Mesenchymal stem cell (in vitro differentiated cells and primary cell): ENCODE measurements around the gene LCN6.

Experiments used
- DNase-seq: peaks from one replicate; pipeline ENCODE4 v3.0.0-alpha.2; 2013
- H2AFZ ChIP-seq: one replicate; pipeline ENCODE4 v1.6.1; 2013; ENCODE audit warnings: low read depth, mild to moderate bottlenecking, control low read depth, inconsistent platforms, low read length, moderate library complexity
- H2AK5ac ChIP-seq: 2 replicates; pipeline ENCODE4 v1.6.1; 2013; ENCODE audit warnings: low read length, moderate library complexity, mild to moderate bottlenecking, inconsistent platforms; ENCODE audit not compliant: severe bottlenecking
- H2BK120ac ChIP-seq: one replicate; pipeline ENCODE4 v1.6.1; 2013; ENCODE audit warnings: low read depth, mild to moderate bottlenecking, inconsistent platforms, low read length, moderate library complexity
- H2BK12ac ChIP-seq, 2 experiments: one replicate each; pipeline ENCODE4 v1.6.1; 2013; ENCODE audit warnings: inconsistent platforms in 2 of 2, low read length in 2 of 2, mild to moderate bottlenecking in 2 of 2, moderate library complexity in 2 of 2, control low read depth in 1 of 2
- H2BK15ac ChIP-seq: one replicate; pipeline ENCODE4 v1.6.1; 2013; ENCODE audit warnings: mild to moderate bottlenecking, low read depth, inconsistent platforms; ENCODE audit not compliant: poor library complexity, severe bottlenecking
- H2BK5ac ChIP-seq: 2 replicates; pipeline ENCODE4 v1.6.1; 2013; ENCODE audit warnings: low read depth, mild to moderate bottlenecking, low read length, control low read depth, inconsistent platforms; ENCODE audit not compliant: poor library complexity, severe bottlenecking
- H3K14ac ChIP-seq, 2 experiments: one replicate each; pipeline ENCODE4 v1.6.1; 2013; ENCODE audit warnings: inconsistent platforms in 2 of 2, low read length in 2 of 2, control low read depth in 1 of 2, mild to moderate bottlenecking in 1 of 2, moderate library complexity in 1 of 2
- H3K18ac ChIP-seq, 2 experiments: one replicate each; pipeline ENCODE4 v1.6.1; 2013; ENCODE audit warnings: inconsistent platforms in 2 of 2, low read length in 2 of 2, control low read depth in 1 of 2, low read depth in 1 of 2, mild to moderate bottlenecking in 1 of 2
- H3K23ac ChIP-seq, 2 experiments: one replicate each; pipeline ENCODE4 v1.6.1; 2013; ENCODE audit warnings: inconsistent platforms in 2 of 2, low read length in 2 of 2, mild to moderate bottlenecking in 2 of 2, moderate library complexity in 2 of 2, control low read depth in 1 of 2
- H3K27ac ChIP-seq: 2 replicates; pipeline ENCODE4 v1.5.1; 2013; ENCODE audit warnings: mild to moderate bottlenecking, moderate library complexity, low read length, control low read depth, inconsistent platforms; ENCODE audit not compliant: poor library complexity, severe bottlenecking
- H3K27me3 ChIP-seq, 2 experiments: 2 replicates each; pipeline versions ENCODE4 v1.6.1 to v1.7.0; 2013; ENCODE audit warnings: low read length in 2 of 2, mild to moderate bottlenecking in 2 of 2, moderate library complexity in 2 of 2, control low read depth in 1 of 2, inconsistent platforms in 1 of 2; ENCODE audit not compliant: control insufficient read depth in 1 of 2, insufficient read depth in 1 of 2
- H3K36me3 ChIP-seq, 2 experiments: 2 replicates each; pipeline versions ENCODE4 v1.6.1 to v1.7.0; 2013; ENCODE audit warnings: low read length in 2 of 2, control low read depth in 1 of 2, inconsistent platforms in 1 of 2, low read depth in 1 of 2, mild to moderate bottlenecking in 1 of 2; ENCODE audit not compliant: insufficient read depth in 2 of 2, control insufficient read depth in 1 of 2
- H3K4ac ChIP-seq, 2 experiments: one replicate each; pipeline ENCODE4 v1.6.1; 2013; ENCODE audit warnings: inconsistent platforms in 2 of 2, low read length in 2 of 2, mild to moderate bottlenecking in 2 of 2, moderate library complexity in 2 of 2, control low read depth in 1 of 2, low read depth in 1 of 2
- H3K4me1 ChIP-seq: 2 replicates; pipeline ENCODE4 v1.6.1; 2013; ENCODE audit warnings: low read depth, low read length, control low read depth; ENCODE audit not compliant: control insufficient read depth, insufficient read depth
- H3K4me2 ChIP-seq: 2 replicates; pipeline ENCODE4 v1.6.1; 2013; ENCODE audit warnings: low read length, mild to moderate bottlenecking, inconsistent platforms; ENCODE audit not compliant: poor library complexity, severe bottlenecking
- H3K4me3 ChIP-seq, 2 experiments: 2 replicates each; pipeline versions ENCODE4 v1.5.1 to v1.7.0; 2013; ENCODE audit warnings: low read length in 2 of 2, mild to moderate bottlenecking in 2 of 2, control low read depth in 1 of 2, low read depth in 1 of 2; ENCODE audit not compliant: insufficient read depth in 1 of 2
- H3K79me1 ChIP-seq: replicated peaks from 2 replicates; pipeline ENCODE4 v1.6.1; 2013; ENCODE audit warnings: mild to moderate bottlenecking, control low read depth, low read length, inconsistent platforms; ENCODE audit not compliant: poor library complexity, severe bottlenecking
- H3K9ac ChIP-seq: 2 replicates; pipeline ENCODE4 v1.7.0; 2013; ENCODE audit warnings: mild to moderate bottlenecking, low read length, moderate library complexity
- H3K9me3 ChIP-seq: 2 replicates; pipeline ENCODE4 v1.7.0; 2013; ENCODE audit warnings: mild to moderate bottlenecking, low read length; ENCODE audit not compliant: control insufficient read depth
- H4K8ac ChIP-seq: one replicate; pipeline ENCODE4 v1.6.1; 2013; ENCODE audit warnings: inconsistent platforms, mild to moderate bottlenecking, low read length, moderate library complexity
- H4K91ac ChIP-seq: one replicate; pipeline ENCODE4 v1.6.1; 2013; ENCODE audit warnings: mild to moderate bottlenecking, low read length, inconsistent platforms
- WGBS: methylation state at CpG from one replicate; pipeline ENCODE4 v1.1.7; 2013; ENCODE audit warnings: mixed read lengths; 5-methylcytosine and 5-hydroxymethylcytosine counted together

The LCN6 gene

DNA sequence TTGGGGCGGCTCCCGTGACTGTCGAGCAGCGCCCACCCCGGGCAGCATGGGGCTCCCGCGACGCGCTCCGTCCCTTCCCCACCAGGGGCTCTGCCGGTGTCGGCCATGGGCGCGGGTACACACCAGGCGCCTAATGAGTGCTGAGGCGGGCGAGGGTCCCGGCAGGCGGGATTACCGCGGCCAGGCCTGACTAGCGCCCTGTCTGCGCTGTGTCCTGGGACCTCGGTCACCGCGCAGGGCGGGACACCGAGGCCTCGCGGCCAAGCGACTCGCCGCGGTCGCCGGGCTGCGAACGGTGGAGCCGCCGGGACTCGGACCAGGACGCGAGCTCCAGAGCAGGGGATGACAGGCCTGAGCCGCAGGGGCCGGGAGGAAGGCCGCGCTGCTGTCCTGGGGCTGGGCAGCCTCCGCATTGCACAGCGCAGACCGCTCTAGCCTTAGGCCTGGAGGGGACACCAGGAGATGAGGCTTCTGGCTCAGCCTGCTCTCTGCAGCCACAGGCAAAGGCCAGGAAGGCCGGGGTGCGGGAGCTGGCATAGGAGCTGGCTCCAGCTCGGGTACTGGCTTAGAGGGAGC is 19.7 kb downstream of the LCN6 start:
- peak overlapping the region in 1 of 2 experiments; percentile 52 for H2BK12ac ChIP-seq
- peak; percentile 60 for DNase-seq
- H3K27me3 ChIP-seq: no peaks in the 10 kb centered on the region
- H3K36me3 ChIP-seq: peaks cover 30 to 32% of the 10 kb centered on the region in 2 experiments
- peak overlapping the region in 1 of 2 experiments; percentile 96 for H3K23ac ChIP-seq
- H2AFZ ChIP-seq: peak overlapping the region; percentile 80
- no peak overlapping the region for H2AK5ac ChIP-seq
- H4K8ac ChIP-seq: peak overlapping the region; percentile 88
- H3K27ac ChIP-seq: no peak overlapping the region
- peak overlapping the region; percentile 87 for H4K91ac ChIP-seq
- H3K4me1 ChIP-seq: peaks cover 29% of the 10 kb centered on the region
- H3K9me3 ChIP-seq: no peaks in the 10 kb centered on the region
- peak overlapping the region; percentile 89 to 95 for H3K4ac ChIP-seq
- H3K4me3 ChIP-seq: peak overlapping the region; percentile 93 to 99
- H2BK15ac ChIP-seq: peak overlapping the region; percentile 55
- H3K79me1 ChIP-seq: peaks cover 12% of the 10 kb centered on the region
- no peak overlapping the region for H2BK5ac ChIP-seq
- H3K9ac ChIP-seq: peak overlapping the region; percentile 86
- peak overlapping the region; percentile 94 to 97 for H3K18ac ChIP-seq
- H3K14ac ChIP-seq: peak overlapping the region in 1 of 2 experiments; percentile 96
- H2BK120ac ChIP-seq: peak overlapping the region; percentile 55
- WGBS: 5% methylated on average over 53 of the region's 53 CpGs
- H3K4me2 ChIP-seq: peak overlapping the region; percentile 95

DNA sequence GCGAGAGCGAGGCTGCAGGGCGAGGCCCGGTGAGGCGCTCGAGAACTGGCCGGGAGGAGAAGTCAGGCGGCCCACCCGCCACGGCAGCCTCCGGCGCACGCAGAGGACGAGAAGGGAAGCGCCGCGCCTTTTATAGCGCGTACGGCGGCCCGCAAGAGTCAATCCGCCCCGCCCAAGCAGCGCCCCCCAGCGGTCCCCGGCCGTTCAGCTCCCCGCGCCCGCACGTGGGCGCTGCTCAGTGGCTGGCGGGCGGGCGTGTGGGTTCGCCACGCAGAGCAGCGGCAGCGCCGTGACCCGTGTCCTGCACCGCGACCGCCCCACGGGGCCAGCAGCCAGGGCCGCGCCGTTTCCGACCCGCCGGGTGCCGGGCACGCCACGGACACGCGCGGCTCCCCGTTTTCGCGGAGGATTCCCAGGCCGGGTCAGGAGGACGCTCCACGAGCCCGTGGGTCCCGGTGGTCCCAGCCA is 20.2 kb downstream of the LCN6 start:
- Histone ChIP-seq H3K9me3 (no peaks in the 10 kb centered on the region), H2BK5ac (no peak overlapping the region)
- under 1% methylated on average over 60 of the region's 66 CpGs for WGBS

DNA sequence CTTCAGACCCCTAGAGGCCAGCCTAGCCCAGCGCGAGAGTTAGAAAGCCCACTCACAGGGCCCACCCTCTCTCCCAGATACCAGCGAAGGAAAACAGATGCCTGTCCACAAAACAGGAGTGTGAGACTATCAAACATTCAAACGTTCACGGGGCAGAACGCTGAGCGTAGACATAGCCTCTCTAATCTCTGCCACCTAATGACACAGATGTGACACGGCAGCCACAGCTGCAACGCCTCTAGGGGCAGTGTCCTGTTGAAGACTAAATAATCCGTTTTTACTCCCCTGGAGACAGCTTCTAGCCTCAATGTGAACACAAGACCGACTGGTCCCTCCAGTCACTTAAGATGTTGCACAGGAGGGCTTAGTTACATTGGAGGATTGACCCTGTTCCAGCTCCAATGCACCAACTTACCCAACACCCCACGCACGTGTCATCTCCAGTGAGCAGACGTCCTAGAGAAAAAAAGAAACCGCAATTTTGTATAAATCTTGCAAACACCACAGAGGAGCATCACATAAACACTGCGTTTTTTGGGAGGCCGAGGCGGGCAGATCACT is 21.6 kb downstream of the LCN6 start:
- Histone ChIP-seq H3K9ac (peak overlapping the region; percentile 94), H3K4me2 (peak overlapping the region; percentile 95), H3K79me1 (peaks cover 21% of the 10 kb centered on the region), H2BK12ac (no peak overlapping the region), H3K4me3 (peak overlapping the region; percentile 33 to 99), H3K23ac (no peak overlapping the region), H2BK15ac (no peak overlapping the region), H3K4ac (no peak overlapping the region), H4K91ac (no peak overlapping the region), H3K14ac (no peak overlapping the region), H3K36me3 (peaks cover 43 to 51% of the 10 kb centered on the region in 2 experiments), H3K4me1 (peaks cover 43% of the 10 kb centered on the region), H3K27me3 (no peaks in the 10 kb centered on the region), H3K9me3 (no peaks in the 10 kb centered on the region), H2BK5ac (no peak overlapping the region), H3K27ac (no peak overlapping the region), H2AK5ac (no peak overlapping the region), H2BK120ac (no peak overlapping the region), H3K18ac (no peak overlapping the region), H2AFZ (no peak overlapping the region), H4K8ac (no peak overlapping the region)
- peak; percentile 66 for DNase-seq
- WGBS: 31% methylated on average over 18 of the region's 18 CpGs

More for the DNA sequence above, 20.2 kb downstream of the LCN6 start:
- Histone ChIP-seq H3K27ac (no peak overlapping the region), H3K4me1 (peaks cover 34% of the 10 kb centered on the region), H2BK120ac (peak overlapping the region; percentile 55), H3K18ac (peak overlapping the region; percentile 94 to 97), H3K23ac (peak overlapping the region in 1 of 2 experiments; percentile 96), H3K4me2 (peak overlapping the region; percentile 95), H3K14ac (peak overlapping the region in 1 of 2 experiments; percentile 96), H2BK12ac (no peak overlapping the region), H3K9ac (peak overlapping the region; percentile 94), H2AFZ (peak overlapping the region; percentile 80), H3K36me3 (peaks cover 36 to 37% of the 10 kb centered on the region in 2 experiments), H4K8ac (peak overlapping the region; percentile 88), H3K4me3 (peak overlapping the region; percentile 93 to 99), H2BK15ac (peak overlapping the region; percentile 55), H3K4ac (peak overlapping the region; percentile 89 to 95), H3K27me3 (no peaks in the 10 kb centered on the region), H3K79me1 (peaks cover 17% of the 10 kb centered on the region), H2AK5ac (no peak overlapping the region), H4K91ac (peak overlapping the region; percentile 87)
- peak; percentile 90 for DNase-seq

DNA sequence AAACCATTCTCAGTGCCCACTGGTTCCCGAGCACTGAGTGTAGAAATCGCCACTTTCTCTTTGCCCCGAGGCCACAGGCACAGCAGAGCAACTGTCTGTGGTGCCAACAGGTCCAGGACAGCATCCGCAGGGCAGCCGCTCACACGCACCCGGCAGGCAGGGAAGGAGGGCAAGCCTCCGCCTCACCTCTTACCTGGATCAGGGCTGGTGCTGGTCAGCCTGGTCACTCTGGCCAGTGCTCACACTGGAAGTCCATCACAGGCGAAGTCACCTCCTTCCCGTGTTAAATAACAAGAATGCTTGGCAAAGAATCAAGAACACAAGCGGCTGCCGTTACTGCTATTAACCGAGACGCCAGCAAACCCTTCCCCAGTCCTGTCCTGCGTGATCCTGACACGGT is 22.2 kb downstream of the LCN6 start:
- Histone ChIP-seq H3K4me2 (peak overlapping the region; percentile 95), H3K36me3 (peaks cover 46 to 57% of the 10 kb centered on the region in 2 experiments), H3K27me3 (no peaks in the 10 kb centered on the region), H3K9ac (peak overlapping the region; percentile 94), H2BK120ac (no peak overlapping the region), H3K4me3 (peak overlapping the region; percentile 33 to 99), H4K8ac (no peak overlapping the region), H3K4ac (no peak overlapping the region), H3K23ac (peak overlapping the region in 1 of 2 experiments; percentile 28), H2AK5ac (no peak overlapping the region), H3K14ac (peak overlapping the region in 1 of 2 experiments; percentile 41), H4K91ac (no peak overlapping the region), H2BK12ac (peak overlapping the region in 1 of 2 experiments; percentile 21), H2BK15ac (peak overlapping the region; percentile 17), H3K27ac (no peak overlapping the region), H3K79me1 (peaks cover 21% of the 10 kb centered on the region), H2AFZ (no peak overlapping the region), H3K18ac (peak overlapping the region in 1 of 2 experiments; percentile 67), H3K4me1 (peaks cover 46% of the 10 kb centered on the region), H2BK5ac (no peak overlapping the region), H3K9me3 (no peaks in the 10 kb centered on the region)
- 74% methylated on average over 16 of the region's 16 CpGs for WGBS
- DNase-seq: no peak
